GM21515 (cell line): ENCODE results near the gene FHDC1.

Experiments
- ATAC-seq: cut with Tn5 transposase; IDR thresholded peaks from one replicate; pipeline ENCODE4 v1.9.1; 2021; ENCODE audit not compliant: unreplicated experiment

Gene FHDC1

GRCh38 chr4:152956650-152957436, 20.7 kb downstream of the FHDC1 start:
- ATAC-seq = no peak

DNA sequence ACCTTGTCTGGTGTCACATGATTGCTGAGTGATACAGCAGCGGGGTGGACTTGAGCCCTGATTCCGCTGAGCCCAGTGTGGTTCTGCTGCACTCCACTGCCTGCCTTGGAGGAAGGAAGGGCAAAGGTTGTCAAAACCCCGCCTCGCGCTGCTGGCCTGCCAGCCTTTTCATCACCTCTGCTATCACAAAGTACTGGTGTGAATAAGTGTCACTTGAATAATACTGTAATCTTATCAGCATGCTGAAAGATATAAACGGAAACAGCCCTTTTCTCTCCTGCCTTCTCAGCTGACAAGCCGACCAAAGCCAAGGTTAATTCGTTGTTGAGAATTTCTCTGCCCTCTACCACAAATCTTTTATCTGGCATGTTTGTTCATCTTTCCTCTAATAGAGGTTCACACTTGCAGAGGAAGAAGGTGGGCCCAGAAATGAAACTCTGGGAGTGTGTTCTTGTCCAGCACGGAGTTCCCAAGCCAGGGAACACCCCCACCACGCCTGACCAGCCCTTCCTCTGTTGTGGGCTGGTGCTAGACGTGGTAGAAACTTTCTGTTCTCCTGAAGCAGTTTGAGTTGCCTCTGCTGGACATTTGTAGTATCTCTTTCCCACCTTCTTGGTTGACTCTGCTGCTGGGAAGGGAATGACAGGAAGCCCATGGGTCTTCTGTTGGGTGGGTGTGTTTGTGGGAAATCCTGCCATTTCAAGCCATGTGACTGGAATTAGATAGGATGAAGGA, 21.5 kb downstream of the FHDC1 start:
- no peak for ATAC-seq

GRCh38 chr4:152959080-152959479, 23.0 kb downstream of the FHDC1 start:
- ATAC-seq = no peak

DNA sequence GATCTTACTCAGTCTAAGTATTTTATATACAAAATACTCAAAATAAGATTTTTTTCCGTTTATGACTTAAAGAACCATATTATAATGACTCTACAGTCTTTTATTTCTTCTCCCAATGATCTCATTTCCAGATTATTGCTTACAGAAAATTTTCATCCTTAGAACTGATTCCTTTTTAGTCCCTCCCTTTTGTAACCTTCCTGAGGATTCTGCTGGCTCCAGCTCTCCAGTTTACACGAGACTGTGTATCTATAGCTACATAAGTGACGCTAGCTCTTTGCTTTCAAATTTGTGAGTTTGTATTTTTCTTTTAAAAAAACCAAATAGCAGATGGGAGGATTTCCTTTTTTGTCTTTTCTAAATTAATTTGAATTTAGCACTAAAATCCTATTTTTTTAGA, 24.0 kb downstream of the FHDC1 start:
- no peak for ATAC-seq

GRCh38 chr4:152961014-152961772, 25.1 kb downstream of the FHDC1 start:
- no peak for ATAC-seq

- no peak for ATAC-seq
Measured at GRCh38 chr4:152961773-152962115, 25.6 kb downstream of the FHDC1 start.

- no peak for ATAC-seq
Measured at GRCh38 chr4:152962150-152962549, 26.0 kb downstream of the FHDC1 start.

DNA sequence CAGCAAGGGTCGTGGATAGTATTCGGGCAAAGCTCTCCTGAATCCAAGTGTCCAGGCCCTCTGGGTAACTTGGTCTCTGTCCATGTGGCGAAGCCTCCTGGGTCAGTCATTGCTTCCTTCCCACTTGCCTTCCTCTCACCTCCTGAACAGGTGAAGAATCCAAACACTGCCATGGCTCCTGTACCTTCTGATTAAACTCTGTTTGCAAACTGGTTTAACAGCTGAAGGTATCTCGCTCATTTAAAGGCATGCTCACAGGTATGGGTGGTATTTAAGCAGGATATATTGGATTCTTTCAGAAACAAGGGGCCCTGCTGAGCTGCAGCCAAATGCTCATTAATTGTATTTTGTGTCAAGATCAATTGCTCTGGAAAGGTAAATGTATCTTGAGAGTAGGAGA, 28.2 kb downstream of the FHDC1 start:
- ATAC-seq = no peak

- no peak for ATAC-seq
Measured at GRCh38 chr4:152965611-152966010, 29.5 kb downstream of the FHDC1 start.

- no peak for ATAC-seq
Measured at GRCh38 chr4:152967907-152968306, 31.8 kb downstream of the FHDC1 start.

DNA sequence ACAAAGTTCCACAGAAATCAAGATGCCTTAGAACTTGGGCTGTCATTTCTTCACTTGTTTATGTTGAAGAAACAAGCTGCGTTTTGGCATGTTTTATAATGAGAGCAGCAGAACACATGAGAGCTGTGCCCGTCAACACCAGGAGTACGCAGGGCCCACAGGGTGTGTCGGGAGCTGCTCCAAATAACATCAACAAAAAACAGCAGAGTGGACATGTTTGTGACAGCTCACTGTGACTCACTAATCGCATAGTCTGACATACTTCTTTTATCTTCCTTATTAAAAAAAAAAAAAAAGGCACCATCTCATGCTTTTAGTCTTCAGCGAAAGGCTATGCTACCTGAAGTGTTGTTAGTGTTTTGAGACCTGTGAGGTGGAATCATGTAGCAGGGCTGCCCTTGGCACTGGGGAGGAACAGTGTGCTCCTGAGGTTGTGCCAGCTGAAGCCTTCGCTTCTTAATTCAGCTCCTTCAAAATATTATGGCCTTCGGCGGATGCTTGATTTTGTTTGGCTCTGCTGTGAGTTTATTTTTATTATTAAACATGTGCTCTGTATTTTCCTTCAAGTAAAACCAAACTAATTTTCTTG, 32.8 kb downstream of the FHDC1 start:
- ATAC-seq = no peak

- ATAC-seq = no peak
Measured at GRCh38 chr4:152970102-152970820, 34.1 kb downstream of the FHDC1 start.

DNA sequence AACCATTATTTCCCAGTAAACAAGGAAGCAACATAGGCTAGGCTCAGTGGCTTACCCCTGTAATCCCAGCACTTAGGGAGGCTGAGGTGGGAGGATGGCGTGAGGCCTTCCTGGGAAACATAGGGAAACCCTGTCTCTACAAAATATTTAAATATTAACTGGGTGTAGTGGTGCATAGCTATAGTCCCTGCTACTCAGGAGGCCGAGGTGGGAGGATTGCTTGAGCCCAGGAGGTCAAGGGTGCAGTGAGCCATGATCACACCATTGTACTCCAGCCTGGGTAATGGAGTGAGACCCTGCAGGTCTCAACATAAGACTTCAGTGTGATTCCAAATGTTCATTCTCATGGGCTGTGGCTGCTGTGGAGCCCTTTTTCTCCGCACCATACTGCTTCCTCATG, 34.9 kb downstream of the FHDC1 start:
- no peak for ATAC-seq

DNA sequence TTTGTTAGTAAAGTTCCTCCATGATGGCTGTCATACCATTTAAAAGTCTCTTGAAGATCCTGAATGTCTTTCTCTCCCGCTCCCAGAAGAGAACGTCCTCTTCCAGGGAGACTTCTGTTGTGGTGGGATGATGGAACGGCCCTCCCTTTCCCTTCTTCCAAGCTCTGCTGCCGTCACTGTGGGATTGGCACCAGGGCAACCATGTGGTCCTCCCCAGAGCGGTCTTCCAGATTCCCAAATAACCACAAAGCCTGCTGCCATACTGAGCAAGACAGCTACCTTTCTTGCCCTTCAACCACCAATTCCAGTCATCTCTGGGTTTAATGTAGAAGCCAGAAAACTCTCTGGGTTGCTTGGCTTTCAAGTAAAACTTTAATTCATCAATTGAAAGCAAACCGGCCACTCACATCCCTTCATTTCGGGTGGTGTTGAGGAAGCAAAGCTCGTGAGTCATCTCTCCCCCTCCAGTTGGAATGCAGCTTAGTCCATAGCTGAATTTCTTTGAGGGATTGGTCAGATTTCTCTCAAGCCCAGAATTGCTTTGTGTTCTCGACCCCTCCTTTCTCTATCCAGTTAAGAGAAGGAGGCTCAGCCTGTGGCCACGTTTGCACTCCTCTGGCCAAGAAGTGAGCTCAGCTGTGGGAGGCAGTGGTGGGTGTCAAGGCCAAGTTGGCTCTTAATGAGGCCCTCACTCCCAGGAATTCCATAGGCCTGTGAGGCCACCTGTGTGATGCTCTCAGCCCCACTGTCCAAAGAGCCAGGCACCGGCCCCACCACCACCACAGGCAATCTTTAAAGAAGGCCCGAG, 36.9 kb downstream of the FHDC1 start:
- ATAC-seq = no peak

DNA sequence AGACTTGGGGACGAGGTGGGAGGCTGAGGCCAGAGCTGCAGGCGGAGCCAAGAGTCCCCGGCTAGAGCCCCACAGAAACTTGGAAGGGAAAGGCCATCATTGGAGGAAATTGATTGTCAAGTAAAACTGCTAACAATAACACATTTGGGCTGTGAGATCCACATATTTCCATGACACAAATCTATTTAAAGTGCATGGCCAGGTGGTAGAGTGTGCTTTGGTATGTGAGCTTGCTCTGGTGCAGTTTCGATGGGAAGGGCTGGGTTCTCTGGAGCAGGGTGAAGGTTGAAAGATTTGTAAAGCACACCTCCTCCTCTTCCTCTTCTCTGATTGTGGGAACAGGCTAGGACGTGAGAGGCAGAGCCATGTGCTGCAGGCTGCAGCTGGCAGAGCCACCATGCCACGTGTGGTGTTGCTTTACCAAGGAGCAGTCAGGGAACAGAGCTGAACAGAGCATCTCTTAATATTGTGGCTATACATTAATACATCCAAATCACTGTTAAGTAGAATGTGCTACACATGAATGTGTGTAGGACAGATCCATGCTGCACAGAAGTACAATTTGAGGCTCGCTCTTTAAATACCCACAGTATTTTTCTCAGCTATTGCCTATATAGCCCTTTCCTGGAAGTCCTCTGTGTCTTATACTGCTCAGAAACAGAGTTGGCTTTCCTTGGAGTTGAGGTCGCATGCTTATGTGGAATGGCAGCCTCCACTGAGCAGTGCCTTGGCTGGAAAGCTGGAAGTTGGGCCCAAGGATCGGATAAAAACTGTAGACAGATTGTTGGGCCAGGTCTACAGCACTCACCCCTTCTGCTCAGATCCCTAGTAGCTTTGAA, 37.7 kb downstream of the FHDC1 start:
- no peak for ATAC-seq

- no peak for ATAC-seq
Measured at GRCh38 chr4:152974468-152975379, 38.6 kb downstream of the FHDC1 start.

DNA sequence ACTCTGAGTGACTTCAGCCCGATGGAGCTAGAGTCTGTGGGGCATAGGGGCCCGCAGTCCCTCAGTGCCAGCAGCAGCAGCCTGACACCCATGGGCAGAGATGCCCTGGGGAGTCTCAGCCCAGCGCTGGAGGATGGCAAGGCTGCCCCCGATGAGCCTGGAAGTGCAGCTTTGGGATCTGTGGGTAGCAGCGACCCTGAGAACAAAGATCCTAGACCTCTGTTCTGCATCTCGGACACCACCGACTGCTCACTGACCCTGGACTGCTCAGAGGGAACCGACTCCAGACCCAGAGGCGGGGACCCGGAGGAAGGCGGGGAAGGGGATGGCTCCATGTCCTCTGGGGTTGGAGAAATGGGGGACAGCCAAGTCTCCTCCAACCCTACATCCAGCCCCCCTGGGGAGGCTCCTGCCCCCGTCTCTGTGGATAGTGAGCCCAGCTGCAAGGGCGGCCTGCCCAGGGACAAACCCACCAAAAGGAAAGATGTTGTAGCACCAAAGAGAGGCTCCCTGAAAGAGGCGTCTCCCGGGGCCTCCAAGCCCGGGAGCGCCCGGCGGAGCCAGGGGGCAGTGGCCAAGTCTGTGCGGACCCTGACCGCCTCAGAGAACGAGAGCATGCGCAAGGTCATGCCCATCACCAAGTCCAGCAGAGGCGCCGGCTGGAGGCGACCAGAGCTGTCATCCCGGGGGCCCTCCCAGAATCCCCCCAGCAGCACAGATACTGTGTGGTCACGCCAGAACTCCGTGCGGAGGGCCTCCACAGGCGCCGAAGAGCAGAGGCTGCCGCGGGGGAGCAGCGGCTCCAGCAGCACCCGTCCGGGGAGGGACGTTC, 39.5 kb downstream of the FHDC1 start:
- ATAC-seq = no peak
